Endodermal cell (in vitro differentiated cells): Measurements from ENCODE around the gene DSEL. TPM values are rescaled to one million over a fixed set of nuclear protein-coding genes. Genes with fewer than 3 reads are reported as not detected.

Experiments
- DNase-seq: peaks from one replicate; pipeline ENCODE4 v3.0.0-alpha.2; 2017
- H3K27ac ChIP-seq: 2 replicates; pipeline ENCODE4 v1.5.1; 2013; ENCODE audit warnings: mild to moderate bottlenecking, low read depth, low read length, moderate library complexity
- H3K27me3 ChIP-seq: 2 replicates; pipeline ENCODE4 v1.6.1; 2013; ENCODE audit warnings: mild to moderate bottlenecking, low read length, moderate library complexity; ENCODE audit not compliant: insufficient read depth, control insufficient read depth, poor library complexity, severe bottlenecking
- H3K36me3 ChIP-seq: 2 replicates; pipeline ENCODE4 v1.7.0; 2013; ENCODE audit warnings: mild to moderate bottlenecking, low read length, moderate library complexity; ENCODE audit not compliant: control insufficient read depth, insufficient read depth
- H3K4me1 ChIP-seq: one replicate; pipeline ENCODE4 v1.7.0; 2013; ENCODE audit warnings: low read length; ENCODE audit not compliant: control insufficient read depth, insufficient read depth
- H3K4me3 ChIP-seq: 2 replicates; pipeline ENCODE4 v1.5.1; 2013; ENCODE audit warnings: mild to moderate bottlenecking, low read length, moderate library complexity
- H3K9ac ChIP-seq: 2 replicates; pipeline ENCODE4 v1.6.1; 2013; ENCODE audit warnings: mild to moderate bottlenecking, low read length, moderate library complexity; ENCODE audit not compliant: poor library complexity, severe bottlenecking; ENCODE audit errors: extremely low read depth
- H3K9me3 ChIP-seq: 2 replicates; pipeline ENCODE4 v1.6.1; 2013; ENCODE audit warnings: mild to moderate bottlenecking, low read length, moderate library complexity; ENCODE audit not compliant: control insufficient read depth
- H3K27ac Mint-ChIP-seq: 2 replicates; pipeline ENCODE4 v1.8.0; 2020; ENCODE audit warnings: mixed read lengths
- H3K27me3 Mint-ChIP-seq: 2 replicates; pipeline ENCODE4 v1.8.0; 2021; ENCODE audit warnings: mild to moderate bottlenecking, mixed read lengths; ENCODE audit not compliant: insufficient read depth
- H3K36me3 Mint-ChIP-seq: 2 replicates; pipeline ENCODE4 v1.8.0; 2020; ENCODE audit warnings: low read depth, mixed read lengths
- H3K4me1 Mint-ChIP-seq: 2 replicates; pipeline ENCODE4 v1.8.0; 2020; ENCODE audit warnings: mixed read lengths
- H3K4me3 Mint-ChIP-seq: 2 replicates; pipeline ENCODE4 v1.8.0; 2020; ENCODE audit warnings: mild to moderate bottlenecking, moderate library complexity, mixed read lengths
- H3K9me3 Mint-ChIP-seq: 2 replicates; pipeline ENCODE4 v1.8.0; 2020; ENCODE audit warnings: mild to moderate bottlenecking, mixed read lengths
- CTCF ChIP-seq: fragments of 200-600 bp; sonication (generic); conservative IDR thresholded peaks from 2 replicates; pipeline ENCODE4 v1.5.0; 2021; ENCODE audit warnings: antibody characterized with exemption, mild to moderate bottlenecking
- whole genome bisulfite sequencing, 2 experiments: methylation state at CpG; one replicate each; pipeline versions ENCODE4 v1.1.5 to v1.1.7; 2013; ENCODE audit warnings: missing lambda C conversion rate in 2 of 2, mixed read lengths in 1 of 2; ENCODE audit not compliant: insufficient coverage in 1 of 2, insufficient read length in 1 of 2; 5-methylcytosine and 5-hydroxymethylcytosine counted together
- total RNA-seq, 2 donors: library from RNA; stranded (reverse); fragmentation: NEBNext Ultra II Directional in 1 of 2; extraction: Animal tissue kit (Norgen Biotek cat#: 25700) in 1 of 2; gene quantifications; 2 replicates in 1 of 2; 3 replicates in 1 of 2; pipeline ENCODE4 v1.2.1, GENCODE V29; 2021

The DSEL gene
- total RNA-seq, 2 donors from 2014 or later = 6.0 to 9.0 TPM

- Histone ChIP-seq H3K9ac (no peak overlapping the region), H3K4me1 (no peaks in the 10 kb centered on the region), H3K9me3 (no peaks in the 10 kb centered on the region), H3K36me3 (no peaks in the 10 kb centered on the region), H3K4me3 (no peak overlapping the region), H3K27me3 (no peaks in the 10 kb centered on the region), H3K27ac (no peak overlapping the region)
- Mint-ChIP-seq H3K9me3 (no peaks in the 10 kb centered on the region), H3K4me1 (peaks cover 9% of the 10 kb centered on the region), H3K36me3 (no peaks in the 10 kb centered on the region), H3K4me3 (no peak overlapping the region), H3K27ac (no peak overlapping the region), H3K27me3 (peaks cover 38% of the 10 kb centered on the region)
- DNase-seq = no peak
- 91 to 100% methylated on average over 1 to 2 of the region's 2 CpGs for WGBS, 2 experiments
- no peak for TF ChIP-seq CTCF
Observed at GRCh38 chr18:67483237-67483636, 33.3 kb downstream of the DSEL start.

DNA sequence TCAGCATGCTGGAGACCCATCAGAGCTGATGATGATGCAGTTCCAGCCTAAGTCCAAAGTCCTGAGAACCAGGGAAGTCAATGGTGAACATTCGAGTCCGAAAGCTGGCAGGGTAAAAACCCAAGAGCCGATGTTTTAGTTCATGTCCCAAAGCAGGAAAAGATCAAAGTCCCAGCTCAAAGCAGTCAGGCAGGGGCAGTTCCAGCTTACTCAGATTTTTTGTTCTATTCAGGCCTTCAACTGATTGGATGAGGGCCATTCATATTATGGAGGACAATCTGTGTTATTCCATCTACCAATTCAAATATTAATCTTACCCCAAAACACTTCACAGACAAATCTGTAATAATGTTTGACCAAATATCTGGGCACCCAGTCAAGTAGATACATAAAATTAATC, 38.3 kb downstream of the DSEL start:
- no peaks in the 10 kb centered on the region for H3K4me1 Mint-ChIP-seq
- 91 to 93% methylated on average over 3 of the region's 3 CpGs for WGBS, 2 experiments
- H3K4me3 Mint-ChIP-seq = no peak overlapping the region
- Histone ChIP-seq H3K9ac (no peak overlapping the region), H3K4me3 (no peak overlapping the region), H3K9me3 (no peaks in the 10 kb centered on the region), H3K36me3 (no peaks in the 10 kb centered on the region), H3K4me1 (no peaks in the 10 kb centered on the region), H3K27ac (no peak overlapping the region), H3K27me3 (no peaks in the 10 kb centered on the region)
- TF ChIP-seq CTCF = no peak
- no peak overlapping the region for H3K27ac Mint-ChIP-seq
- no peak for DNase-seq
- no peaks in the 10 kb centered on the region for H3K9me3 Mint-ChIP-seq
- H3K36me3 Mint-ChIP-seq = no peaks in the 10 kb centered on the region
- peaks cover 3% of the 10 kb centered on the region for H3K27me3 Mint-ChIP-seq

GRCh38 chr18:67477522-67477921, 39.0 kb downstream of the DSEL start:
- no peaks in the 10 kb centered on the region for H3K36me3 ChIP-seq
- no peak overlapping the region for H3K4me3 ChIP-seq
- no peak for DNase-seq
- Mint-ChIP-seq H3K9me3 (no peaks in the 10 kb centered on the region), H3K27ac (no peak overlapping the region), H3K4me3 (no peak overlapping the region), H3K4me1 (no peaks in the 10 kb centered on the region), H3K36me3 (no peaks in the 10 kb centered on the region), H3K27me3 (no peaks in the 10 kb centered on the region)
- no peak overlapping the region for H3K9ac ChIP-seq
- no peaks in the 10 kb centered on the region for H3K9me3 ChIP-seq
- no peaks in the 10 kb centered on the region for H3K4me1 ChIP-seq
- no peaks in the 10 kb centered on the region for H3K27me3 ChIP-seq
- no peak overlapping the region for H3K27ac ChIP-seq
- WGBS, 2 experiments = 88% methylated on average over 2 of the region's 2 CpGs; no CpG with 5 or more reads in 1 of the 2 experiments
- no peak for TF ChIP-seq CTCF
